T47D (cell line): ENCODE results near the gene RNF145.

ENCODE experiments used
- DNase-seq, 2 experiments: peaks; one replicate each; pipeline versions ENCODE4 v3.0.0 to v3.0.0-alpha.2; 2011 to 2012; ENCODE audit warnings: low read depth in 1 of 2, low spot score in 1 of 2
- JUND ChIP-seq: IDR thresholded peaks from 2 replicates; pipeline ENCODE4 v1.6.1; 2012; ENCODE audit warnings: low read depth
- in situ Hi-C: cut with HindIII; loops from 2 replicates; pipeline ENCODE4 v1.10.0; 2016; ENCODE audit warnings: low sequenced_read_pairs, low pct_unique_long_range_greater_than_20kb

The RNF145 gene

GRCh38 chr5:159199225-159199624, 10.1 kb downstream of the RNF145 start:
- DNase-seq = no peak
- no peak for TF ChIP-seq JUND
- in situ Hi-C loops = no loop called here

- no peak for TF ChIP-seq JUND
- in situ Hi-C loops = no loop called here
Measured at GRCh38 chr5:159198063-159199036, 11.0 kb downstream of the RNF145 start.

DNA sequence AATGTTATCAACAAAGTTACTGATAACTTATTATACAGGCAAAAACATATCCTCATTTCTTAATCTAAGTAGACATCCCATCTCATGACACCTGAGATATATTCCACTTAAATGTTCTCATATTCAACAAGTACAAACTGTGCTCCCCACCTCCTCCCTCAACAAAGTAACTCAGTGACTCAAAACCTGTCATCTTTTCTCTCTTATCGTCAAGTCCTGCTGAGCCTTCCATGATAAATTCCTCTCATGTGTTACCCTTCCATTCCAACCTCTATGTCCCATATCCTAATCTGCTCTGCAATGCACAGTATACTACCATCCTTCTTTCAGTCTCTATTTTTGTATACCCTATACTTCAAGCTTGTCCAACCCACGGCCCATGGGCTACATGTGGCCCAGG, 13.6 kb downstream of the RNF145 start:
- in situ Hi-C loops = no loop called here
- no peak for DNase-seq
- no peak for TF ChIP-seq JUND

More at GRCh38 chr5:159198063-159199036, 11.0 kb downstream of the RNF145 start:
- no peak for DNase-seq

DNA sequence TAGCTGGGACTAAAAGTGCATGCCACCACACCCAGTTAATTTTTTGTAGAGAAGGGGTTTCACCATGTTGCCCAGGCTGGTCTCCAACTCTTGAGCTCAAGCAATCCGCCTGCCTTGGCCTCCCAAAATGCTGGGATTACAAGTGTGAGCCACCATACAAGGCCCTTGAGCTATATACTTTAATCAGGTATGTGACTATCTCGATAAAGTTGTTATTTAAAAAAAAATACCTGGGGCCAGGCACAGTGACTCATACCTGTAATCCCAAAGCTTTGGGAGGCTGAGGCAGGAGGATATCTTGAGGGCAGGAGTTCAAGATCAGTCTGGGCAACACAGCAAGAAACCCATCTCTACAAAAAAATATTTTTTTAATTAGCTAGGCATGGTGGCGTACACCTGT, 19.2 kb downstream of the RNF145 start:
- DNase-seq = no peak
- no peak for TF ChIP-seq JUND
- in situ Hi-C loops = no loop called here

DNA sequence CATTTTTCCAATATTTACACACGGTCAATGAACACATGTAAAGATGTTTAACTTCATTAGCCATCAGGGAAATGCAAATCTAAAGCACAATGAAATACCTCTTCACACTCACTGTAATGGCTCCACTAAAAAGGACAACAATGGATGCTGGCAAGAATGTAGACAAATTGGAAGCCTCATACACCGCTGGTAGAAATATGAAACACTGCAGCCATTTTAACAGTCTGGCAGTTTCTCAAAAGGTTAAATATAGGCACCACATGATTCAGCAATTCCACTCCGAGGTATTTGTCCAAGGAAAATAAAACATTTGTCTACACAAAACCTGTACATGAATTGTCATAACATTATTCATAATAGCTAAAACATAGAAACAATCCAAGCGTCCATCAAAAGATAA, 20.0 kb downstream of the RNF145 start:
- TF ChIP-seq JUND = no peak

GRCh38 chr5:159187719-159188118, 21.6 kb downstream of the RNF145 start:
- DNase-seq = no peak
- in situ Hi-C loops = no loop called here
- no peak for TF ChIP-seq JUND

More for the DNA sequence above, 20.0 kb downstream of the RNF145 start:
- in situ Hi-C loops = no loop called here
- DNase-seq = peak in 1 of 2 experiments; percentile 47

DNA sequence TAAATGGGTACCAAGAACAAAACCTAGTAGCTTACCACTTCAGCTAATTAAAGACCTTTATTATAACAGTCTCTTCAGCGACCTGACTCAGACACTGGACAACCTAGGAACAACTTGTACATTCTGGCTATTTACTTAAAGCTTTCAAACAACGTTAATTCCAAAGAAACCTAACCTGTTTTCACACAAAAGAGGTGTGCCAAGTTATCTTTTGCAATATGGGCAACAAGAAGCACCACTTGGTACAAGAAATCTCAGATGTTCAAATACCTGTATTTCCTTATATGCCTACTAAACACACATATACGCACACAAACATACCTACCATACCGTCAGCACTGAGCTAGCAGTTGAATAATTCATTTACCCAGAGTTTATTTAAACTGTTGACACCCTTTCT, 23.0 kb downstream of the RNF145 start:
- DNase-seq = peak; percentile 7 to 82
- no peak for TF ChIP-seq JUND
- in situ Hi-C loops = no loop called here

GRCh38 chr5:159185773-159186172, 23.6 kb downstream of the RNF145 start:
- no peak for DNase-seq
- in situ Hi-C loops = no loop called here
- no peak for TF ChIP-seq JUND

GRCh38 chr5:159184858-159185381, 24.4 kb downstream of the RNF145 start:
- in situ Hi-C loops = no loop called here
- no peak for TF ChIP-seq JUND
- no peak for DNase-seq

- DNase-seq = no peak
- TF ChIP-seq JUND = no peak
- in situ Hi-C loops = no loop called here
Measured at GRCh38 chr5:159184236-159184635, 25.1 kb downstream of the RNF145 start.

DNA sequence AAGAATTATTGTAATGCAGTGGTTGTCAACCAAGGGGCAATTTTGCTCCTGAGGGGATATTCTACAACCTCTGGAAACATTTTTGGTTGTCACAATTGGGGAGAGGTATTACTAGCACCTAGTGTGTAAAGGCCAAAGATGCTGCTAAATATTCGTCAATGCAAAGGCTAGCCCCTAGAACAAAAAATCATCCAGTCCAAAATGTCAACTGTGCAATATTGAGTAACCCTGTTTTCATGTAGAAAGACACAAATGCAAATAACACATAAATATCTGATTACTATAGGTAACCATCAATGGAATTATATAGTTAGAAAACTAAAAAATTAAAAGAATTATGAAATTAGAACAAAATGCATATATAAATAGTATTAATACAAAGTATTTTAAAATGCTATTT, 26.1 kb downstream of the RNF145 start:
- no peak for DNase-seq
- in situ Hi-C loops = no loop called here
- TF ChIP-seq JUND = no peak

DNA sequence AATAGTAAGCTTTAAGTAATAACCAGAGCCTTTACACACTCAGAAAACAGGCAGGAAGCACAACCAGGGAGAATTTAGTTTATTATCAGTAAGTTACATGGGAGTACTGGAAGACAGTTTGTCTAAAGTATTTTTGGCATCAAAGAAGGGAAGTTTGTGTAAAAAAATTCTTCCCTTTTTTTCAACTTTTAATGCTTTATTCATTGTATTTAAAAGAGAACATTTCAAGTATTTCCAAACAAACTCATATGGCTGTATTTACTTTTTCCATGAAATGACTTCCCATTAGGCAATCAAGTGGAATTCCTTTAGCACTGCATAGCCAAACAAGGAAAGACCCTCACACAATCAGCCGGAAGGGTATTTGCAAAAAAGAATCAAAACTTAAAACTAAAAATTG, 26.7 kb downstream of the RNF145 start:
- DNase-seq = no peak
- in situ Hi-C loops = no loop called here
- TF ChIP-seq JUND = no peak

DNA sequence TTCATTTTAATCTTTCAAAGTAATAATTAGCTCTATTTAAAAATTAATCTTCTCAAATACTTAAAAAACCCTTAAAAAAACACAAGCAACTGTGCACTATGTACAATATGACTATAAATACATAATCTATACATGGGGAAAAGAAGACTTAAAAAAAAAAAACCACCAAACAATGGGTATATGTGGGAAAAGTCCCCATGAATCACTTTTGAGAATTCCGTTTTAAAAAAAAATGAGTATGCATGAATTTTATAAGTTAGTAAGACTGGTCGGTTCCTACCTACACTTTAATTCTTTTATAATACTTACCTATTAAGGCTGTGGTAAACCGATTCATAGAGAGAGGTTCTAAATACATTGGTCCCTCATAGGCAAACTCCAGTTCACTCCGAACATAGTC, 27.7 kb downstream of the RNF145 start:
- DNase-seq = no peak
- in situ Hi-C loops = no loop called here
- no peak for TF ChIP-seq JUND

- in situ Hi-C loops = no loop called here
- no peak for TF ChIP-seq JUND
- no peak for DNase-seq
Measured at GRCh38 chr5:159181152-159181551, 28.2 kb downstream of the RNF145 start.
